B cell (primary cell): ENCODE results near the gene CCT4. TPM values are rescaled to one million over a fixed set of nuclear protein-coding genes. Genes with fewer than 3 reads are reported as not detected.
"Not testable (repeated sequence)": the region's sequence is repeated elsewhere in the genome, so short reads cannot be mapped to it uniquely, and the experiment has no call there.

ENCODE experiments used
- ATAC-seq: fragments of 200-7000 bp; cut with Tn5 transposase; one replicate; pipeline ENCODE4 v1.10.0; 2021; ENCODE audit warnings: low read depth, mild to moderate bottlenecking, moderate number of reproducible peaks, moderate library complexity
- CTCF ChIA-PET: fragments of 350-600 bp; sonication (Branson Sonifier 250); formaldehyde crosslinking; loops from one replicate; lab custom pipeline; 2021; ENCODE audit warnings: antibody characterized with exemption, inconsistent platforms; lab: Charles Lee
- POLR2A ChIA-PET: fragments of 350-600 bp; sonication (Branson Sonifier 250); formaldehyde crosslinking; loops from one replicate; lab custom pipeline; 2021; ENCODE audit warnings: antibody characterized with exemption; lab: Charles Lee
- DNase-seq: peaks from one replicate; pipeline ENCODE4 v3.0.0; 2013
- H2AFZ ChIP-seq: 2 replicates; pipeline ENCODE4 v1.6.1; 2012; ENCODE audit warnings: mild to moderate bottlenecking, low read depth, low read length; ENCODE audit not compliant: insufficient read depth, poor library complexity, severe bottlenecking
- H3K27ac ChIP-seq, 2 donors: 1 replicate in 1 of 2; 2 replicates in 1 of 2; pipeline ENCODE4 v1.5.1; 2012 to 2013; ENCODE audit warnings: low read length in 2 of 2, mild to moderate bottlenecking in 2 of 2, moderate library complexity in 1 of 2
- H3K27me3 ChIP-seq, 4 experiments: fragments of 200-600 bp in 1 of 4; sonication (generic) in 1 of 4; replicated peaks in 1 of 4; 1 replicate in 2 of 4; 2 replicates in 2 of 4; pipeline versions ENCODE4 v1.6.1 to v1.7.0; 2013 to 2016; ENCODE audit warnings: low read length in 3 of 4, mild to moderate bottlenecking in 2 of 4, mixed read lengths in 1 of 4, moderate library complexity in 1 of 4; ENCODE audit not compliant: insufficient read depth in 4 of 4, control insufficient read depth in 3 of 4; ENCODE audit errors: control extremely low read depth in 1 of 4
- H3K36me3 ChIP-seq, 2 experiments: replicated peaks in 1 of 2; 1 replicate in 1 of 2; 2 replicates in 1 of 2; pipeline versions ENCODE4 v1.6.1 to v1.7.1; 2013; ENCODE audit warnings: low read length in 1 of 2; ENCODE audit not compliant: insufficient read depth in 2 of 2, control insufficient read depth in 1 of 2; ENCODE audit errors: control extremely low read depth in 1 of 2, extremely low read depth in 1 of 2
- H3K4me1 ChIP-seq, 2 donors: fragments of 200-600 bp in 1 of 2; sonication (generic) in 1 of 2; 1 replicate in 1 of 2; 2 replicates in 1 of 2; pipeline versions ENCODE4 v1.5.1 to v1.6.1; 2013 to 2017; ENCODE audit warnings: low read length in 2 of 2; ENCODE audit not compliant: control insufficient read depth in 2 of 2, insufficient read depth in 2 of 2
- H3K4me2 ChIP-seq: replicated peaks from 2 replicates; pipeline ENCODE3; 2012; ENCODE audit warnings: mild to moderate bottlenecking, low read depth, low read length; ENCODE audit not compliant: poor library complexity, severe bottlenecking
- H3K4me3 ChIP-seq, 5 experiments: fragments of 200-600 bp in 1 of 5; sonication (generic) in 1 of 5; 1 replicate in 3 of 5; 2 replicates in 2 of 5; pipeline versions ENCODE4 v1.5.1 to v1.7.0; 2011 to 2016; ENCODE audit warnings: low read length in 4 of 5, mild to moderate bottlenecking in 4 of 5, low read depth in 2 of 5, control low read depth in 1 of 5, moderate library complexity in 1 of 5; ENCODE audit not compliant: insufficient read depth in 1 of 5; ENCODE audit errors: control extremely low read depth in 1 of 5, extremely low read depth in 1 of 5
- H3K79me2 ChIP-seq: fragments of 200-600 bp; sonication (generic); one replicate; pipeline ENCODE4 v1.6.0; 2016; ENCODE audit warnings: low read length; ENCODE audit not compliant: control insufficient read depth, insufficient read depth
- H3K9ac ChIP-seq: fragments of 200-600 bp; sonication (generic); 2 replicates; pipeline ENCODE4 v1.6.1; 2017; ENCODE audit warnings: mild to moderate bottlenecking, low read length, moderate library complexity
- H3K9me3 ChIP-seq, 3 donors: one replicate each; pipeline versions ENCODE4 v1.6.1 to v1.7.1; 2013; ENCODE audit warnings: low read length in 2 of 3; ENCODE audit not compliant: control insufficient read depth in 2 of 3, insufficient read depth in 1 of 3; ENCODE audit errors: control extremely low read depth in 1 of 3
- H4K20me1 ChIP-seq: 2 replicates; pipeline ENCODE4 v1.6.0; 2012; ENCODE audit warnings: mild to moderate bottlenecking, low read length; ENCODE audit not compliant: insufficient read depth, control insufficient read depth, poor library complexity, severe bottlenecking
- H3K27ac Mint-ChIP-seq: one replicate; pipeline ENCODE4 v1.8.0; 2021; ENCODE audit warnings: mixed read lengths
- H3K27me3 Mint-ChIP-seq: one replicate; pipeline ENCODE4 v1.8.0; 2021; ENCODE audit warnings: mixed read lengths
- H3K4me1 Mint-ChIP-seq: one replicate; pipeline ENCODE4 v1.8.0; 2021; ENCODE audit warnings: mixed read lengths
- H3K4me3 Mint-ChIP-seq: one replicate; pipeline ENCODE4 v1.8.0; 2021; ENCODE audit warnings: mixed read lengths
- H3K9me3 Mint-ChIP-seq: one replicate; pipeline ENCODE4 v1.8.0; 2022; ENCODE audit warnings: mixed read lengths; ENCODE audit not compliant: insufficient read depth
- EZH2 ChIP-seq: IDR thresholded peaks from 2 replicates; pipeline ENCODE4 v1.6.1; 2012; ENCODE audit warnings: borderline replicate concordance, low read depth, mild to moderate bottlenecking, moderate library complexity, low read length; ENCODE audit not compliant: insufficient read depth, poor library complexity, severe bottlenecking
- WGBS: methylation state at CpG from one replicate; pipeline ENCODE4 v1.1.5; 2013; ENCODE audit warnings: missing lambda C conversion rate; ENCODE audit not compliant: insufficient coverage; 5-methylcytosine and 5-hydroxymethylcytosine counted together
- intact Hi-C: fragments of 100-400 bp; cut with micrococcal nuclease; formaldehyde crosslinking; loops from one replicate; pipeline ENCODE4 v1.10.0; 2022
- polyA plus RNA-seq: library from polyadenylated mRNA; depleted of rRNA; stranded (reverse); fragments of >200 nt; gene quantifications from 2 replicates; pipeline ENCODE4 v1.2.3, GENCODE V29; 2012
- total RNA-seq, 2 donors: library from RNA; stranded (reverse); fragments of 120-200 nt in 1 of 2; gene quantifications; 1 replicate in 1 of 2; 2 replicates in 1 of 2; pipeline versions ENCODE4 v1.2.3 to v1.2.4, GENCODE V29; 2013 to 2022
- TF ChIP-seq, protein P1 (sequence below): fragments of 200-600 bp; IDR thresholded peaks from one replicate; pipeline ENCODE4 v1.8.0; 2022; ENCODE audit warnings: antibody characterized with exemption, mild to moderate bottlenecking

Gene CCT4
- total and polyA plus RNA-seq, 2 donors (not counting 1 experiment from before 2014, with no cell fraction given), result 31.2 to 88.0 TPM

DNA sequence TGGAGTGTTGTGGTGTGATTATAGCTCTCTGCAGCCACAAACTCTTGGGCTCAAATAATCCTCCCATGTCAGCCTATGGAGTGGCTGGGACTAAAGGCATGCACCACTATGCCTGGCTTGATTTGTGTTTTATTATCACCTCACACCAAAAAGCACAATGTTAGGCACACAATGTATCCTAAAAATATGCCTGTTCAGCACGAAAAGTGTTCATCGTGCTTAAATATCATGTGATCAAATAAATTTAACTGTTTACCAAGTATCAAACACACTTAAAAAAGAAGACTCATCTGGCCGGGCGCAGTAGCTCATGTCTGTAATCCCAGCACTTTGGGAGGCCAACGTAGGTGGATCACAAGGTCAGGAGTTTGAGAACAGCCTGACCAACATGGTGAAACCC is 5.6 kb downstream of the CCT4 start:
- Mint-ChIP-seq H3K4me3 (no peak overlapping the region), H3K27ac (no peak overlapping the region), H3K9me3 (no peaks in the 10 kb centered on the region), H3K4me1 (peaks cover 24% of the 10 kb centered on the region), H3K27me3 (no peaks in the 10 kb centered on the region)
- H3K9me3 ChIP-seq, result no peaks in the 10 kb centered on the region
- peaks cover 11 to 18% of the 10 kb centered on the region in 2 donors for H3K4me1 ChIP-seq
- no peaks in the 10 kb centered on the region for H3K27me3 ChIP-seq
- H4K20me1 ChIP-seq, result peaks cover 19% of the 10 kb centered on the region
- CTCF ChIA-PET, result interaction anchor here (0.7 kb wide), 1 partner anchor 320 kb away, joined by 4 read pairs; no protein-coding TSS in a partner anchor
- peaks cover 25% of the 10 kb centered on the region for H3K79me2 ChIP-seq
- peaks cover 13 to 62% of the 10 kb centered on the region in 2 experiments for H3K36me3 ChIP-seq
- POLR2A ChIA-PET, result interaction anchor here (0.6 kb wide), 1 partner anchor 548 kb away, joined by 5 read pairs; no protein-coding TSS in a partner anchor
- 100% methylated on average over 1 of the region's 5 CpGs for WGBS
- TF ChIP-seq, protein P1, sequence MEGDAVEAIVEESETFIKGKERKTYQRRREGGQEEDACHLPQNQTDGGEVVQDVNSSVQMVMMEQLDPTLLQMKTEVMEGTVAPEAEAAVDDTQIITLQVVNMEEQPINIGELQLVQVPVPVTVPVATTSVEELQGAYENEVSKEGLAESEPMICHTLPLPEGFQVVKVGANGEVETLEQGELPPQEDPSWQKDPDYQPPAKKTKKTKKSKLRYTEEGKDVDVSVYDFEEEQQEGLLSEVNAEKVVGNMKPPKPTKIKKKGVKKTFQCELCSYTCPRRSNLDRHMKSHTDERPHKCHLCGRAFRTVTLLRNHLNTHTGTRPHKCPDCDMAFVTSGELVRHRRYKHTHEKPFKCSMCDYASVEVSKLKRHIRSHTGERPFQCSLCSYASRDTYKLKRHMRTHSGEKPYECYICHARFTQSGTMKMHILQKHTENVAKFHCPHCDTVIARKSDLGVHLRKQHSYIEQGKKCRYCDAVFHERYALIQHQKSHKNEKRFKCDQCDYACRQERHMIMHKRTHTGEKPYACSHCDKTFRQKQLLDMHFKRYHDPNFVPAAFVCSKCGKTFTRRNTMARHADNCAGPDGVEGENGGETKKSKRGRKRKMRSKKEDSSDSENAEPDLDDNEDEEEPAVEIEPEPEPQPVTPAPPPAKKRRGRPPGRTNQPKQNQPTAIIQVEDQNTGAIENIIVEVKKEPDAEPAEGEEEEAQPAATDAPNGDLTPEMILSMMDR, result no peak
- no peak for TF ChIP-seq EZH2
- H3K9ac ChIP-seq, result no peak overlapping the region
- DNase-seq (no peak), ATAC-seq (no peak)
- no peak overlapping the region for H3K4me3 ChIP-seq
- H2AFZ ChIP-seq, result no peak overlapping the region
- no peak overlapping the region for H3K4me2 ChIP-seq
- H3K27ac ChIP-seq, result no peak overlapping the region
- intact Hi-C loops, result loop anchor here (10.0 kb wide), 3 partner anchors 348 to 1128 kb away; partner anchors contain the start of genes PAPOLG and XPO1

DNA sequence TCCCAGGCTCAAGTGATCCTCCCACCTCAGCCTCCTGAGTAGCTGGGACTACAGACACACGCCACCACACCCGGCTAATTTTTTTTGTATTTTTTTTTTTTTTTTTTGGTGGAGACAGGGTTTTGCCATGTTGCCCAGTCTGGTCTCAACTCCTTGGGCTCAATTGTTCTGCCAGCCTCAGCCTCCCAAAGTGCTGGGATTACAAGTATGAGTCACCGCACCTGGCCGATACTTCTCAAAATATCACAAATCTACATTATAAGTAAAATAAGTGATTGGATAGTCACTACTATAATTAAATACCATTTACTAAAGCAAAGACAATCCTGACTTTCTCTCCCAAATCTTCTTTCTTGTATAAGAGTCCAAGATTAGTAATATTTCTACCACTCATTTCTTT is 9.1 kb downstream of the CCT4 start:
- H3K79me2 ChIP-seq, H3K4me1 Mint-ChIP-seq, H3K27ac Mint-ChIP-seq, H3K9ac ChIP-seq, H3K27me3 ChIP-seq, H3K27me3 Mint-ChIP-seq, H3K4me3 Mint-ChIP-seq, H3K27ac ChIP-seq, H3K4me3 ChIP-seq, CTCF ChIA-PET, ATAC-seq, H3K9me3 Mint-ChIP-seq, H3K4me2 ChIP-seq, H2AFZ ChIP-seq, intact Hi-C loops, H3K9me3 ChIP-seq, H4K20me1 ChIP-seq, H3K4me1 ChIP-seq, DNase-seq, POLR2A ChIA-PET: not testable (repeated sequence)
- WGBS, result no CpG with 5 or more reads among the region's 4 CpGs
- H3K36me3 ChIP-seq, result peaks cover 19 to 82% of the 10 kb centered on the region in 2 experiments
